Fibroblast of skin of left quadriceps (primary cell): Measurements from ENCODE around the gene WNT3A.

ENCODE experiments used
- DNase-seq, 2 experiments: peaks; one replicate each; pipeline ENCODE4 v3.0.0-alpha.2; 2013; ENCODE audit warnings: low read depth in 2 of 2

The WNT3A gene

DNA sequence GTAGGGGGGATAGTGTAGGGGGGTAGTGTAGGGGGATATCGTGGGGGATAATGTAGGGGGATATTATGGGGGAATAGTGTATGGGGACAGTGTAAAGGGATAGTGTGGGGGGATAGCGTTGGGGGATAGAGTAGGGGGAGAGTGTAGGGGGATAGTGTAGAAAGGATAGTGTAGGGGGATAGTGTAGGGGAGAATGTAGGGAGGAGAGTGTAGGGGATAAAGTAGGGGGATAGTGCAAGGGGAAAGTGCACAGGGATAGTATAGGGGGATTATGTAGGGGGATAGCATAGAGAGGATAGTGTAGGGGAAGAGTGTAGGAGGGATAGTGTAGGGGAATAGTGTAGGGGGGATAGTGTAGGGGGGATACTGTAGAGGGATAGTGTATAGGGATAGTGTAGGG is 63.4 kb downstream of the WNT3A start:
- DNase-seq: no peak

DNA sequence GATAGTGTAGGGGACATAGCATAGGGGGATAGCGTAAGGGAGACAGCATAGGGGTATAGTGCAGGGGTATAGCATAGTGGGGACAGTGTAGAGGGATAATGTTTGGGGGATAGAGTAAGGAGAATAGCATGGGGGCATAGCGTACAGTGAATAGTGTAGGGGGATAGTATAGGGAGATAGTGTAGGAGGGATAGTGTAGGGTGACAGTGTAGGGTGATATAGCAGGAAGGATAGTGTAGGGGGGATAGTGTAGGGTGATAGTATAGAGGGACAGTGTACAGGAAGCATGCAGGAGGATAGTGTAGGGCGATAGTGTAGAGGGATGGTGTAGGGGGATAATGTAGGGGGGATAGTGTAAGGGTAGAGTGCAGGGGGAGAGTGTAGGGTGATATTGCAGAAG is 64.1 kb downstream of the WNT3A start:
- no peak for DNase-seq

DNA sequence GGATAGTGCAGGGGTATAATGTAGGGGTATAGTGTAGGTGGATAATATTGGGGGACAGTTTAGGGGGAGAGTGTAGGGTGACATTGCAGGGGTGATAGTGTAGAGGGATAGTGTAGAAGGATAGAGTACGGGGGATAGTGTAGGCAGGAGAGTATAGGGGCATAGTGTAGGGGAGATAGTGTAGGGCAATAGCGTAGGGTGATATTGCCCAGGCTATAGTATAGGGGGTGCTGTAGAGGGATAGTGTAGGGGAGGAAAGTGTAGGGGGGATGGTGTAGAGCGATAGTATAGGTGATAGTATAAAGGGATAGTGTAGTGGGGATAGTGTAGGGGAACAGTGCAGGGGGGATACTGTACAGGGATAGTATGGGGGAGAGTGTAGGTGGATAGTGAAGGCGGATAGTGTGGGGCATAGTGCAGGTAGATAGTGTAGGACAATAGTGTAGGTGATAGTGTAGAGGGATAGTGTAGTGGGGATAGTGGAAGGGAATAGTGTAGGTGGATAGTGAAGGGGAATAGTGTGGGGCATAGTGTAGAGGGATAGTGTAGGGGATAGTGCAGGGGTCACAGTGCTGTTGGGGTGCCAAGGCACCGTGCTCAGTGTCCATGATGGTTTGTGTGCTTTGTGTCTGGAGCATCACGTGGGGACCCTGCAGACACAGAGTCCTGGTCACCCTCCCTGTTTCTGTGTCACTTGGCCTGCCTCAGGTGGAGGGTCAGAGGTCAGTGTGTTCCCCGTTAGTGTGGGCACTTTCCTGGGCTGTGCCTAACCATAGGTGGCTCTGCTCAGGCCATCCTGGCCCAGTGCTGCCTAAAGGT is 65.2 kb downstream of the WNT3A start:
- no peak for DNase-seq

DNA sequence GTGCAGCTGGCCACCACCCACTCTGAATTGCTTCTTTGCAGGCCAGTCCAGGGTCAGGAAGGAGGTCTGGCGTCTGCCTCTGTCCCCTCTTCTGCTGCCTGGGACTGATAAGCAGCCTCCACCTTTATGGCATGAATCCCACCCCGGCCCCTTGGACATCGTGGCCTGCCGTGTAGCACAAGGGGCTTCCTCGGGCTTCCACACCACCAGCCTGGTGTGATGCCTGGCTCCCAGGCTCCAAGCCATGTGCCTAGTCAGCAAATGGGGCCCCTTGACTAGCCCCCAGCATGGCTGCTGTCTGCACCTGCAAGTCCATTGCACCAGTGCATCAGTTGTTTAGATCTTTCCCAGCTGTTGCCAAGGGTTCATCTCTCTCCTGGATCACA is 65.9 kb downstream of the WNT3A start:
- no peak for DNase-seq

DNA sequence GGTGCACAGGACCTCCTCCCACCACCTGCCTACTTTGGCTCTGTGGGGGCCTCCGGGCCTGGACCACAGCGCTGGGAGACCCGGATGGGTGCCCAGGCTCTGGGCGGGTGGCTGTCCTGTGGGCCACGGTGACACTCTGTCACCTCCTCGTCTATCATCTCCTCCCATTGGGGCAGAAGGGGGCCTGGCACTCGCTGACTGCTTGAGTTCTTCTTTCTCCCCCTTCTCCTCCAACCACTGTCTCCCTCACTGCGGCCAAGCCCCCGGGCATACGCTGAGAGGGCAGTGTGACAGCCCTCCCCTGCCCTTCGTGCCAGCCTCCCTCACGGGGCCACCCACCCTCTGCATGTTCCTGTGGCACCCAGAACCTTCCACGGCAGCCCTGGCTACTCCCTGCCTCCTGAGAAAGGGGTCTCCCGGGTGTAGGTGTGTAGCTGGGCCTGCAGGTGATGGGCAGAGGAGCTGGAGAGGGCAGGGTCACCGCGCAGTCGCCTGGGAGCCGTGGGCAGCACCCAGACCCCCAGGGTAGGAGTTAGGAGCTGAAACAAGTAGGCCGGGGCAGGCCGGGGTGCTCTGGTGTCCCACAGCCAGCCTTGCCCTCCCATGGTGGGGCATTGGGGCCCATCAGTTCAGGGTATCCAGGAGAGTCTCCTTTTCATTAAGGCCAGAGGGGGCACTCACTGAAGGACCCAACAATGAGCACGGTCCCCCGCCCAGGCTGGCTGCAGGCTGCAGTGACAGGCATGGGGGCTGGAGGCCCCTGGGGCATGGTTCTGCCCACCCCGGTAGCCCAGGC is 66.5 kb downstream of the WNT3A start:
- no peak for DNase-seq

DNA sequence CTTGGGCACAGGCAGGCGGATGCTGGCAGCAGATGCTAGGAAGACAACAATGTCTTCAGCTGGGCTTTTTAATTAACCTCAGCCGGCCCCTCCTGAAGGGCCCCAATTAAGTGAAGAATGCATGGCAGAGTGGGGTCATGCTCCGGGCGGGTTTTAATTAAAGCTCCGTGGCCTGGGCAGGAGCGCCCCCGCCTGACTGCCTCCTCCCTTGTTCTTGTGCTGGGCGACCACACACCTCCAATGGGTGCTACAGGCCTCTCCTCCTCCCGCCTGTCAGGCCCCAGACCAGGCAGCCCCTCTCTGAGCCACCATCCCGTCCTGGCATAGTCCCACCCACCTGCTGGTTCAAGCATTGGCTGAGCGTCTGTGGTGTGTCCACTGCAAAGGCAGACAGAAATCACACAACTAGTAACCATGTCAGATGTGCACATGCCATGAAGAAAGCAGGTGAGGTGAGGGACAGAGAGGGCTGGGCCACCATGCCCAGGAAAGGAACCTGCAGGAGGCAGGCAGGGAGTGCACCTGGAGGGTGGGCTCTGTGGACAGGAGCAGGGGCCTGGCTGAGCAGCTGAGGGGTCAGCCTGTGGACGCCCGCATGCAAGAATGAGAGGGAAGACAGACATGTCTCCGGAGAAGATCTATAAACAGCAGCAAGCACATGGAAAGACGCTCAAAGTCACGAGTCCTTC is 67.2 kb downstream of the WNT3A start:
- no peak for DNase-seq

DNA sequence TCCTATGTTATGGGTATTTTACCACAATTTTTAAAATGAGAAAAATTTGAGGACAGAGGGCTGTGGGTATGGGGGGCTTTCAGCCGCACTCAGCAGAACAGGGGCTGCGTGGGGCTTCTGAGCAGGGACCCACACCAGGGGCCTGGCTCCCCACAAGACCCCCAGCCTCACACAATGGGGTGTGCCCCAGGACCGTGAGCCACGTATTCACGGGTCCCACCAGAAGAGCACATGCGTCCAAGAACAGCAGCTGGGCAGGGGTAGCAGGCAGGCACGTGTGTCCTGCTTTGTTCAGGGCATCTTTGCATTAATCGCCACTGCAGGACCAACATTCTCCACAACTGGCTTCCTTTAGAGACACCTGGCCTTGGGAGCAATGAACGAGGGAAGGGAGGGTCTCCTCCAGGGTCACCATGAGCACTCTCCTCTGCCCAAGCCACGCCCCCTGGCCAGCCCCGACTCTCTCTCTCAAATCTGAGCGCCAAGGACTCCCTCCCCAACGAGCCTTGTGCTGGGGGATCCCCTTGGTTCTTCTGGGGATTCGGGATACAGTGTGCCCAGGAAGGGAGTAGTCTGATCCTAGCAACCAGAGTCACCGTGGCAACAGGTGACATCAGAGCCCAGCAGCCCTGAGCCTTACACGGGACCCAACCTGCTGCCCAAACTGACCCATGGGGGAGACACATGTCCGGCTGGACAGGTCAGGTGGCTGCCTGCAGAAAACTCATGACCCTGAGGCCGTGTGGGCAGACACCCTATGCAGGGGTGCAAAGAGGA is 68.3 kb downstream of the WNT3A start:
- no peak for DNase-seq

DNA sequence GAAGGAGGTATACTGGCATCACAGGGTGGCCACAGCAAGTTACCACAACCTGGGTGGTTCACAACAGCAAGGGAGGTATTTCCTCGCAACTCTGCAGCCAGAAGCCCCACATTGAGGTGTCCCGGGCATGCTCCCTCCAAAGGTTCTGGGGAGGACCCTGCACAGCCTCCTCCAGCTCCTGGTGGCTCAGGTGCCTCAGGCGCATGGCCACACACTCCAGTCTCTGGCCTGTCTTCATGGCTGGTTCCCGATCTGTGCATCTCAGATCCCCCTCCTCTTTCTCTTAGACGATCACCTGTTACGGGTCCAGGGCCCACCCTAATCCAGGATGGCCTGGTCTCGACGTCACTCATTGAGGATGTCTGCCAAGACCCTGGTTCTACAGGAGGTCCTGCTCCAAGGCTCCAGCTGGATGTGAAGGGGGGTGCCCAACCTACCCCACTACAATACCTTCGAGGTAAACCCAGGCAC is 69.0 kb downstream of the WNT3A start:
- no peak for DNase-seq

DNA sequence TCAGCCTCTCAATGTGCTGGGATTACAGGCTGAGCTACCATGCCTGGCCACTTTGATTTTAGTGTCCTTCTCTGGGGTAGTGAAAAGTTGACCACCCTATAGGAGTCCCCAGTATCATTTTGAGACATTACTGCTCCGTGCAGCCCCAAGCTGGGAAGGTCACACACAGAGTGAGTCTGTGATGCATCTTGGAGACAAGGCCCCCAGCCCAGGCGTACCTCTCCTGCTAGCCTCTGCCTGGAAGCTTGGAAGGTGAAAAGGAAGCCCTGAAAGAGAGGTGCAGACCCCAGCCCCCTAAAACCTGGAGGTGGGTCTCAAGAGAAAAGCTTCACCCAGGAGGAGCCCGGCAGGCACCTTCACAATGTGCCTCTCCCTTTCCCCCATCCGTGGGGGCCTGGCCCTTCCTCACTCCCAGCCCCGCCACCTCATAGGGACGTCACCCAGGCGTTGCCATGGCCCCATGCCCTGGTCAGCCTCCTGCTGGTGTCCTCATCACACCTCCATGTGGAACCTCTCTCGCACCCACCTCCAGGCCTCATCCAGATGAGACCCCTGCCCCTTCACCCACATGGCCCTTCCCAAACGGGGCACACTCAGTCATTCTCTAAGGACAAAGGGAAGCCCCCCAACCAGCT is 70.1 kb downstream of the WNT3A start:
- no peak for DNase-seq

DNA sequence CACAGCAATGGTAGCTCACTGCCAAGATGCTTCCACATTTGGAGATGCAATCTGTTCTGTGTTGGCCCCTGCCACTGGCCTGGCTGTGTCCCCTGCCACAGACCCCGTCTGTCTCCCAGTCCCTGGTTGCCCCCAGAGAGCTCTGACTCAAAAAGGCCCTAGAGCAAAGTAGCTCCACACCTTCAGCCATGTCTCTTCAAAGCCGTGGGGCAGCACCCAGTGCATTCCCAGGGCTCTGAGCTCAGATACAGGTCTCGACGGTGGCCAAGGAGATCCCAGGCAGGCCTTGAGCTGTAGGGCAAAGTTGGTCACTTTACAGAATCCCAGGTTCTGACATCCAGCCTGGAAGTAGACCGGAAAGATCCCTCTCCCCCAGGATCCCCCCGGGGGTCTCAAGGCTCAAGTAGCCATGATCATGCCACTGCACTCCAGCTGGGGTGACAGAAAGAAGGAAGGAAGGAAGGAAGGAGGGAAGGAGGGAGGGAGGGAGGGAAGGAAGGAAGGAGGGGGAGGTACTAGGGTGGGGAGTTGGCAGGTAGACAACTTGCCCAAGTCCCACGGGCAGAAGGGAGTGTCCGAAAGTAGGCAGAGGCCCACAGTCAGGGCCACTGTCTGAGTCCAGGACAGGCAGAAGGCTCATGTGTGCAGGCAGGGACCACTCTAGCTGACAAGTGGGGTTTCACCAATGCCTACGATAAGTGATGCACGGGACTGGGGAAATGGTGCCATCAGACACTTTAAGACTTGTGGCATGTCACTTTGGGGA is 71.0 kb downstream of the WNT3A start:
- DNase-seq: no peak

DNA sequence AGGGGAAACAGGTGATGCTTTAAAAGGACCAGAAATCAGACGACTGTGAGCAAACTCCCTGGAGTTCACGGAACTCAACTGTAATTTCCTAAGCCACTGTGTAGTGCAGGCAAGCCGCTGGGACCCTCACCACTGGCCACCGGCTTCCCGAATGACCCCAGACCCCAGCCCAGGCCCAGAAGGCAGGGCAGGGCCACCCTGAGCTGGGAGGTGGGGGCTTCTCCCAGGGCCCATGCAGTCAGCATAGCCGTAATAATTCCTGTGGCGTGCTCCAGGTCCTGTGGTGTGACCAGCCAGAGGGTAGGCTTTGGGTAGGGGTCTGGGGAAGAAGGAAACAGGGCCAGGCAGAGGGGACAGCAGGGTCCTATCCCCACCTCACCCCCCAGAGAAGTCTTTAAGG is 72.2 kb downstream of the WNT3A start:
- DNase-seq: no peak

DNA sequence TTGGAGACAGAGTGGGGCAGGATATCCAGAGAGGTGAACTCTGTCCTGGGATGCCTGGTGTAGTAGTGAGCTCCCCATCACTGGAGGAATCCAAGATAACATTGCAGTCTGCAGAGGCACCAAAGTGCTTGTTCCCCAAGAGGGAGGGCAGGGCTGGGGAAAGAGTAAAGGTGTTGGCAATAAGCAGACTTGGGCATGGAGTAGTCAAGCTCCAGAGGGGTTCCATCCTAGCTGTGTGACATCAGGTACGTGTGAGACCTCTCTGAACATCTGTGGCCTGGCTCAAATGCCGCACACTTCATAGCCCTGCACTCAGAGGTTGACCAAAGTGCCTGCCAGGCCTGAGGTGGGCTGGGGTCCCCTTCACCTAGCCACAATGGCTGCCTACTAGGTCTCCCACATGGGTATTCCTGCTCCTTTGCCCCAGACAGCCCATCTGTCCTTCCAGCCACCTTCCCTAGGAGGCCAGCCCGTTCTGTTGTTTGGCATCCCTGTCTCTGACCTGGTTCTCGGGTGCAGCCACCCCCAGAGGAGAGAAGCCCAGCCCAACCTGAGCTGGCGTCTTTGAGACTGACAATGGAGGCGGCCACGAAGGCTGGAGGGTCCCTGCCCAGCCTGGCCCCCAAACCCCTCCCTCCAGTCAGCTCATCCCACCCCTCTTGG is 72.9 kb downstream of the WNT3A start:
- DNase-seq: no peak

DNA sequence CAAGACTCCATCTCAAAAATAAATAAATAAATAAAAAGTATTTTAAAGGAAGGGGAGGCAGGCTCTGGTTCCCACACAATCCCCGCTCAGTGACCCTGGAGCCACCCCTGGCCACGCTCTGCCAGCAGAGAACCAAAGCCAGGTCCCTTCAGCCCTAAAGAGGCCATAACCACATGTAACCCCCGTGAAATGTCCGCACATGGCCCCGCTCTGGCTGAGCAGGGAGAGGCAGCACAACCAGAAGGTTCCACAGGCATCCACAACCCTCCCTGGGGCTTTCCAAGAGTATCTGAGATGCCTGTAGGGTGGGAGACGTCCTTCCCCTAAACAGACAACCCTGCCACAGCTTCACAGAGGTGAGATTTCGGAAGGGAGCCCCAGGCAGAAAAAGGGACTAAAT is 74.3 kb downstream of the WNT3A start:
- no peak for DNase-seq

DNA sequence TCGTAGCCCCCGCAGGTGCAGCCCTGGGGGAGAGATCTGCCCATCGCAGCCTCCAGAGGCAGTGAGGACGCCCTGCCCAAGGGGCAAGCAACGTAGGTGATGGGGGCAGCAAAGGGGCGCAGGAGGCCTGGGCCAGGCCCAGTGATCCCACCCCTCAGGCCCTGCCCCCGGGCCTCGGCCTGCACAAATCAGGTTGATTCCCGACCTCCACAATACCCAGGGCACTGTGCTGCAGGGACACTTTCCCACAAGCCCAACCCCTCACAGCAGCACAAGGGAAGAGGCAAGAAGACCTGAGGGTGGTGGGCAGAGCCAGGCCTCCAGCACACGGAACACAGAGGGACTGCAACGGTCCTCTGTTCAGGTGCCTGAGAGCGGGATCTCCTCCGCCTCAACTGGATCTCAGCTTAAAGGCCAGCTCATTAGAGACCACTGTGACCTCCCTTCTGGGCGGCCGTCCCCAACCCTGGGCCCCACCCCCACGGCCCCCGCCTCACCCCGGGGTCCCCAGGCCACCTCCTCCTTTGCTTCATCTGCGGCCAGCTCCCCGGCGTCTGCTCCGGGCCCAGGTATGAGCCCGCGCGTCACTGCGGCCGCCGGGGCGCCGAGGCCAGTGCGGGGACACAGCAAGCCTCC is 74.9 kb downstream of the WNT3A start:
- DNase-seq: no peak

DNA sequence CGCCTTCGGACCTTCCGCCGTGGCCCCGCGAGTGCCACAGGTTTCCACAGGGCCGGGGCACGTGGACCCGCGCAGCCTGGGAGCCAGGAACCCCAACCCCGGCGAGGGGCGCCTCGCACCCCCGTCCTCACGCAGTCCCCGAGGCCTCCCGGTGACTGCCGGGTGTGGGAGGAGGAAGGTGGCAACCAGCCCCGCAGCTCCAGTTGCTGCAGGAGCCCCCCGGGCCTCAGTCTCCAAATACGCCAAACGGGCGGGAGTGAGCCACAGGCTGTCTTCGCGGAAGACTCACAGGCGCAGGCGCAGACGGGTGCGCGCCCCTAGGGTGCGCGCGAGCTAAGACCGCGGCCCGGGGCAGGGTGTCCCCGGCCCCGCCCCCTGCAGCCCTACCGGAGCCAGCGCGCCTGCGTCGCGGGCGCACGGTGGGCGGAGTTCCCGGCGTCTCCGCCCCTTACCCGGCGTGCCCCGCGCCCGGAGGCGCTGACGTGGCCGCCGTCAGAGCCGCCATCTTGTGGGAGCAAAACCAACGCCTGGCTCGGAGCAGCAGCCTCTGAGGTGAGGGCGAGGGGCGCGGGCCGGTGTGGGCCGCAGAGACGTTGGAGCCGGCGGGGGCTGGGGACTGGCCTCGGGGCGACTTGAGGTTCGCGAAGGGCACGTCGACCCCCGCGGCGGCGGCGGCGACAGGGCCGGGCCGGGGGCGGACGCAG is 75.6 kb downstream of the WNT3A start, which contains the start of gene ARF1:
Gene ARF1 (plus strand): TSS at position 495 of the 704 bp plus-strand sequence. CDS start 14,407 bp downstream, outside the sequence.
- DNase-seq: peak; percentile 84 to 86

DNA sequence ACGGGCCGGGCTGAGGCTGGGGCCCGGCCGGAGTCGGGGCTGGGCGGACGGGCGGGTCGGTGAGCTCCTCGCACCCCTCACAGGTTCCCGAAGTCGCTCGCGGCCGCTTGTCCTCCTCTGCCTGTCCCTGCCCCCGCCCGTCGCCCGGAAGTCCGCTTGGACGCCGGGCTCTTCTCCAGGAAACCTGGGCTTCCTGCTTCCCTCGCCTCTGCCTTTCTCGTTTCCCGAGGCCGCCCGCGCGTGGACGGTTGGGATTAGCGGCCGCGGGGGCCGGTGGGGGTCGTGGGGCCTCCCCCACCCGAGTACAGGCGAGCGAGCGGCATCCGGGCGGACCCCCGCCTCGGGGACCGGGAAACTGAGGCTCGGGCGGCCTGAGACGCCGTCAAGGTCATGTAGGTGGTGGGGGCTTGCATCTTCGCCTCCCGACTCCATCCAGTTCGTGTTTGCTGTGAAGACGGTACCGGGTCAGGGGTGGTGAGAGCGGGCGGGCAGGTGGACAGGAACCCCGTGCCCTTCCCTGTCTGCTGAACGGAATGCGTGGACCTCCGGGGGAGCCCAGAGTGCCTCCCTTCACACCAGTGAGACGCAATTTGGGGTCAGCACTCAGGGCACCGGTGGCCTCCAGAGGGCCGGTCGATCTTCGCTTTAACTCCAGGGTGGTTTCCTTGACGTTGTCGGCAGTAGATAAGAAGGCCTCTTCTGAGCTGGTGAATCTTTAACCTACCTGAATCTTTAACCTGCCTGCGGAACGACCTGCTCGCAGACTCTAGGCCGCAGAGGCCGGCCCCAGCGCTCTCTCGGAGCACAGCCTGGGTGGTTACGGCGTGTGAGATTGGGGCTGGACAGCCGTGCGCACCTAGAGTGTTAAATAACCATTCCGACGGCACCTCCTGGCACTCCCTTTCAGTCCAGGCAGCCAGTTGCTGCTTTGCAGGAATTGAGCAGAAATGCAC is 76.4 kb downstream of the WNT3A start:
- no peak for DNase-seq

DNA sequence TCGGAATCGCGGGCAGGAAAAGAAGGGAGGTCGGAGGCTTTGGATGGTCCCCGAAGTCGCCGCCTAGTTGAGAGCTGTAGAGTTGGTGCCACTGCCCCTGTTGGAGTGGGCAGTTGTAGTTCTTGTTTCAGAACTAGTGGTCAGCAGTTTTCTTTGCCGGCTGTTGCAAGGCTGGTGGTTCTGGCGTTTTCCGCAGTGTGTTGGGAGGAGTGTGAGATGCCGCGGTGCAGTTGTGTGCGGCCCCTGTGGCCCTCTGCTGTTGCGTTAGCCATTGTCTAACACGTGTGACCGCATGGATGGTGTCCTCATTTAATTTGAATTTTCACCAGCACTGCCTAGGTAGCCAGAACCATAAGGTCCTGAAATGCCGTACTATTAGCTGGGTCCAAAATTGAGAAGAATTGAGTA is 77.1 kb downstream of the WNT3A start:
- DNase-seq: no peak
